Testis (tissue), 3 donors: ENCODE measurements around the gene POU6F1. TPM values are rescaled to one million over a fixed set of nuclear protein-coding genes. Genes with fewer than 3 reads are reported as not detected.

Experiments
- DNase-seq: peaks from one replicate; pipeline ENCODE4 v3.0.0-alpha.2; 2019
- H3K27ac ChIP-seq, 2 donors: fragments of 200-600 bp; sonication (generic); one replicate each; pipeline ENCODE4 v1.5.1; 2019
- H3K27me3 ChIP-seq: fragments of 200-600 bp; sonication (generic); one replicate; pipeline ENCODE4 v1.5.1; 2019
- H3K36me3 ChIP-seq: fragments of 200-600 bp; sonication (generic); one replicate; pipeline ENCODE4 v1.5.1; 2017; ENCODE audit warnings: low read depth; ENCODE audit errors: missing control alignments
- H3K4me1 ChIP-seq: fragments of 200-600 bp; sonication (generic); one replicate; pipeline ENCODE4 v1.5.1; 2019
- H3K4me3 ChIP-seq, 2 donors: fragments of 200-600 bp; sonication (generic); one replicate each; pipeline ENCODE4 v1.5.1; 2017 to 2019
- H3K9me3 ChIP-seq: fragments of 200-600 bp; sonication (generic); one replicate; pipeline ENCODE4 v1.5.1; 2017
- POLR2A ChIP-seq: fragments of 450-650 bp; IDR thresholded peaks from one replicate; pipeline ENCODE4 v1.6.1; 2017; ENCODE audit warnings: antibody characterized with exemption, mild to moderate bottlenecking, moderate library complexity
- WGBS, 2 donors: methylation state at CpG; one replicate each; pipeline ENCODE4 v1.1.5; 2018; 5-methylcytosine and 5-hydroxymethylcytosine counted together
- intact Hi-C: fragments of 100-400 bp; cut with DNase I; formaldehyde crosslinking; loops from one replicate; pipeline ENCODE4 v1.15.1; 2023; ENCODE audit warnings: low total_unique reads
- polyA plus RNA-seq: library from polyadenylated mRNA; stranded (reverse); fragments of 350-450 nt; fragmentation: Illumina TruSeq; extraction: RNeasy Lipid Tissue Mini Kit (QIAGEN cat#74804); gene quantifications from one replicate; pipeline ENCODE4 v1.2.3, GENCODE V29; 2014; ENCODE audit warnings: low read depth, low replicate concordance; ENCODE audit not compliant: insufficient read depth
- total RNA-seq, 2 donors: library from RNA; depleted of rRNA; stranded (reverse); fragments of >200 nt; gene quantifications; one replicate each; pipeline ENCODE4 v1.2.3, GENCODE V29; 2016
- TF ChIP-seq, protein P1 (sequence below), 3 experiments: fragments of 450-650 bp in 2 of 3; fragments of 200-600 bp in 1 of 3; sonication (generic) in 1 of 3; IDR thresholded peaks; one replicate each; pipeline ENCODE4 v1.5.1; 2016 to 2019; ENCODE audit warnings: antibody characterized with exemption in 3 of 3, mild to moderate bottlenecking in 2 of 3, moderate library complexity in 1 of 3

The POU6F1 gene
- total and polyA plus RNA-seq, 3 donors from 2014 or later: 4.4 to 7.6 (median 7.5) TPM

GRCh38 chr12:51160814-51161459 is 56.9 kb downstream of the POU6F1 start:
- Histone ChIP-seq H3K9me3 (no peaks in the 10 kb centered on the region), H3K36me3 (no peaks in the 10 kb centered on the region), H3K4me3 (no peak overlapping the region), H3K4me1 (no peaks in the 10 kb centered on the region), H3K27me3 (no peaks in the 10 kb centered on the region), H3K27ac (no peak overlapping the region)
- no peak for DNase-seq
- no peak for TF ChIP-seq POLR2A
- WGBS, 2 donors: 61 to 75% methylated on average over 8 of the region's 8 CpGs
- intact Hi-C loops: no loop called here

- no peaks in the 10 kb centered on the region for H3K36me3 ChIP-seq
- H3K9me3 ChIP-seq: no peaks in the 10 kb centered on the region
- no peaks in the 10 kb centered on the region for H3K27me3 ChIP-seq
- intact Hi-C loops: no loop called here
- WGBS, 2 donors: 91 to 94% methylated on average over 3 of the region's 3 CpGs
- no peak for DNase-seq
- no peak overlapping the region for H3K27ac ChIP-seq
- H3K4me1 ChIP-seq: no peaks in the 10 kb centered on the region
- TF ChIP-seq POLR2A: no peak
- TF ChIP-seq, protein P1, sequence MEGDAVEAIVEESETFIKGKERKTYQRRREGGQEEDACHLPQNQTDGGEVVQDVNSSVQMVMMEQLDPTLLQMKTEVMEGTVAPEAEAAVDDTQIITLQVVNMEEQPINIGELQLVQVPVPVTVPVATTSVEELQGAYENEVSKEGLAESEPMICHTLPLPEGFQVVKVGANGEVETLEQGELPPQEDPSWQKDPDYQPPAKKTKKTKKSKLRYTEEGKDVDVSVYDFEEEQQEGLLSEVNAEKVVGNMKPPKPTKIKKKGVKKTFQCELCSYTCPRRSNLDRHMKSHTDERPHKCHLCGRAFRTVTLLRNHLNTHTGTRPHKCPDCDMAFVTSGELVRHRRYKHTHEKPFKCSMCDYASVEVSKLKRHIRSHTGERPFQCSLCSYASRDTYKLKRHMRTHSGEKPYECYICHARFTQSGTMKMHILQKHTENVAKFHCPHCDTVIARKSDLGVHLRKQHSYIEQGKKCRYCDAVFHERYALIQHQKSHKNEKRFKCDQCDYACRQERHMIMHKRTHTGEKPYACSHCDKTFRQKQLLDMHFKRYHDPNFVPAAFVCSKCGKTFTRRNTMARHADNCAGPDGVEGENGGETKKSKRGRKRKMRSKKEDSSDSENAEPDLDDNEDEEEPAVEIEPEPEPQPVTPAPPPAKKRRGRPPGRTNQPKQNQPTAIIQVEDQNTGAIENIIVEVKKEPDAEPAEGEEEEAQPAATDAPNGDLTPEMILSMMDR (IDR thresholded peaks at IDR 0.05): no peak
- H3K4me3 ChIP-seq: no peak overlapping the region
Measured at GRCh38 chr12:51156245-51156765, 61.6 kb downstream of the POU6F1 start.

- TF ChIP-seq, protein P1 (IDR thresholded peaks at IDR 0.05): no peak
- no peak for TF ChIP-seq POLR2A
- Histone ChIP-seq H3K27ac (no peak overlapping the region), H3K4me1 (peaks cover 5% of the 10 kb centered on the region), H3K9me3 (no peaks in the 10 kb centered on the region), H3K27me3 (no peaks in the 10 kb centered on the region), H3K36me3 (no peaks in the 10 kb centered on the region), H3K4me3 (no peak overlapping the region)
- 97 to 100% methylated on average over 1 of the region's 1 CpG for WGBS, 2 donors
- DNase-seq: no peak
- intact Hi-C loops: no loop called here
Measured at GRCh38 chr12:51152953-51153352, 64.9 kb downstream of the POU6F1 start.

- DNase-seq: no peak
- intact Hi-C loops: no loop called here
- WGBS, 2 donors: 53% methylated on average over 3 of the region's 3 CpGs
- Histone ChIP-seq H3K9me3 (no peaks in the 10 kb centered on the region), H3K36me3 (no peaks in the 10 kb centered on the region), H3K27ac (no peak overlapping the region), H3K27me3 (no peaks in the 10 kb centered on the region), H3K4me1 (peaks cover 5% of the 10 kb centered on the region), H3K4me3 (no peak overlapping the region)
- TF ChIP-seq, protein P1 (IDR thresholded peaks at IDR 0.05): no peak
- TF ChIP-seq POLR2A: no peak
Measured at GRCh38 chr12:51150777-51151176, 67.1 kb downstream of the POU6F1 start.

GRCh38 chr12:51147309-51147708 is 70.6 kb downstream of the POU6F1 start:
- Histone ChIP-seq H3K36me3 (no peaks in the 10 kb centered on the region), H3K27me3 (no peaks in the 10 kb centered on the region), H3K4me1 (peaks cover 5% of the 10 kb centered on the region), H3K4me3 (no peak overlapping the region), H3K9me3 (no peaks in the 10 kb centered on the region), H3K27ac (no peak overlapping the region)
- DNase-seq: no peak
- 50 to 54% methylated on average over 1 of the region's 1 CpG for WGBS, 2 donors
- intact Hi-C loops: no loop called here
- no peak for TF ChIP-seq POLR2A
- TF ChIP-seq, protein P1 (IDR thresholded peaks at IDR 0.05): no peak
